Sigmoid colon (tissue), 7 donors: ENCODE measurements around the gene KRT76. TPM values are rescaled to one million over a fixed set of nuclear protein-coding genes. Genes with fewer than 3 reads are reported as not detected.

ENCODE experiments used
- DNase-seq: peaks from one replicate; pipeline ENCODE4 v3.0.0-alpha.2; 2019
- H3K27ac ChIP-seq, 4 donors: fragments of 200-600 bp; sonication (generic); one replicate each; pipeline ENCODE4 v1.5.1; 2016 to 2019; ENCODE audit warnings: mild to moderate bottlenecking in 1 of 4
- H3K27me3 ChIP-seq, 3 donors: fragments of 200-600 bp; sonication (generic); one replicate each; pipeline ENCODE4 v1.5.1; 2019; ENCODE audit warnings: mild to moderate bottlenecking in 1 of 3
- H3K36me3 ChIP-seq, 4 donors: fragments of 200-600 bp; sonication (generic); one replicate each; pipeline ENCODE4 v1.5.1; 2016 to 2019
- H3K4me1 ChIP-seq, 4 donors: fragments of 200-600 bp; sonication (generic); one replicate each; pipeline ENCODE4 v1.5.1; 2017 to 2019
- H3K4me3 ChIP-seq, 4 donors: fragments of 200-600 bp; sonication (generic); one replicate each; pipeline ENCODE4 v1.5.1; 2017 to 2019; ENCODE audit warnings: mild to moderate bottlenecking in 2 of 4, moderate library complexity in 1 of 4
- H3K9me3 ChIP-seq, 4 donors: fragments of 200-600 bp in 3 of 4; sonication (generic) in 3 of 4; one replicate each; pipeline versions ENCODE4 v1.5.1 to v1.6.1; 2013 to 2019
- CTCF ChIP-seq, 4 experiments: fragments of 450-650 bp in 3 of 4; fragments of 200-600 bp in 1 of 4; IDR thresholded peaks; one replicate each; pipeline ENCODE4 v1.5.1; 2016 to 2019; ENCODE audit warnings: antibody characterized with exemption in 4 of 4, mild to moderate bottlenecking in 3 of 4, moderate library complexity in 2 of 4
- EP300 ChIP-seq, 4 donors: sonication (generic); formaldehyde crosslinking; IDR thresholded peaks; one replicate each; pipeline ENCODE4 v1.6.1; 2017; ENCODE audit warnings: antibody characterized with exemption in 4 of 4
- POLR2A ChIP-seq, 2 donors: fragments of 450-650 bp; IDR thresholded peaks; one replicate each; pipeline ENCODE4 v1.6.1; 2016; ENCODE audit warnings: antibody characterized with exemption in 2 of 2, mild to moderate bottlenecking in 2 of 2, moderate library complexity in 2 of 2
- POLR2AphosphoS5 ChIP-seq, 4 donors: sonication (generic); formaldehyde crosslinking; IDR thresholded peaks; one replicate each; pipeline ENCODE4 v1.6.1; 2017; ENCODE audit warnings: antibody characterized with exemption in 4 of 4
- WGBS, 2 donors: extraction: QIAGEN DNeasy Blood & Tissue Kit; methylation state at CpG; one replicate each; pipeline ENCODE4 v1.1.7; 2013; 5-methylcytosine and 5-hydroxymethylcytosine counted together
- intact Hi-C: fragments of 100-400 bp; cut with DNase I; formaldehyde crosslinking; loops from one replicate; pipeline ENCODE4 v1.15.1; 2023
- polyA plus RNA-seq, 3 donors: library from polyadenylated mRNA; stranded (reverse); fragments of 200-250 nt; gene quantifications; one replicate each; pipeline ENCODE4 v1.2.3, GENCODE V29; 2013
- total RNA-seq, 4 donors: library from RNA; depleted of rRNA; stranded (reverse); fragments of >200 nt; gene quantifications; one replicate each; pipeline ENCODE4 v1.1.0, GENCODE V29; 2016
- donor health status: healthy with polysubstance abuse.
- donor health status: Bipolar disorder and iron deficiency.
- donor health status: healthy.

Gene KRT76
- total and polyA plus RNA-seq, 7 donors = not detected

GRCh38 chr12:52805000-52805399, 27.9 kb upstream of the KRT76 start:
- Histone ChIP-seq H3K27me3 (no peaks in the 10 kb centered on the region), H3K9me3 (no peaks in the 10 kb centered on the region), H3K36me3 (no peaks in the 10 kb centered on the region), H3K4me1 (no peaks in the 10 kb centered on the region), H3K4me3 (no peak overlapping the region), H3K27ac (no peak overlapping the region)
- TF ChIP-seq CTCF (IDR thresholded peaks at IDR 0.05) = no peak
- TF ChIP-seq POLR2AphosphoS5 (IDR thresholded peaks at IDR 0.05) = no peak
- TF ChIP-seq POLR2A (IDR thresholded peaks at IDR 0.05) = no peak
- no peak for TF ChIP-seq EP300 (IDR thresholded peaks at IDR 0.05)
- intact Hi-C loops = no loop called here
- DNase-seq = no peak
- 39 to 40% methylated on average over 1 of the region's 1 CpG for WGBS, 2 donors

GRCh38 chr12:52802442-52802841, 25.3 kb upstream of the KRT76 start:
- intact Hi-C loops = no loop called here
- Histone ChIP-seq H3K9me3 (no peaks in the 10 kb centered on the region), H3K4me1 (no peaks in the 10 kb centered on the region), H3K4me3 (no peak overlapping the region), H3K27me3 (no peaks in the 10 kb centered on the region), H3K36me3 (no peaks in the 10 kb centered on the region), H3K27ac (no peak overlapping the region)
- WGBS, 2 donors = 65 to 81% methylated on average over 6 of the region's 6 CpGs
- TF ChIP-seq POLR2AphosphoS5 (IDR thresholded peaks at IDR 0.05) = no peak
- TF ChIP-seq EP300 (IDR thresholded peaks at IDR 0.05) = no peak
- TF ChIP-seq POLR2A (IDR thresholded peaks at IDR 0.05) = no peak
- no peak for TF ChIP-seq CTCF (IDR thresholded peaks at IDR 0.05)
- DNase-seq = no peak

GRCh38 chr12:52801773-52802172, 24.6 kb upstream of the KRT76 start:
- H3K27me3 ChIP-seq = no peaks in the 10 kb centered on the region
- no peak overlapping the region for H3K4me3 ChIP-seq
- TF ChIP-seq POLR2AphosphoS5 (IDR thresholded peaks at IDR 0.05) (no peak), CTCF (IDR thresholded peaks at IDR 0.05) (no peak), EP300 (IDR thresholded peaks at IDR 0.05) (no peak), POLR2A (IDR thresholded peaks at IDR 0.05) (no peak)
- no peak overlapping the region for H3K27ac ChIP-seq
- intact Hi-C loops = no loop called here
- 36 to 67% methylated on average over 3 of the region's 3 CpGs for WGBS, 2 donors
- no peaks in the 10 kb centered on the region for H3K36me3 ChIP-seq
- no peaks in the 10 kb centered on the region for H3K4me1 ChIP-seq
- no peak for DNase-seq
- no peaks in the 10 kb centered on the region for H3K9me3 ChIP-seq

GRCh38 chr12:52800259-52800917, 23.2 kb upstream of the KRT76 start:
- intact Hi-C loops = no loop called here
- Histone ChIP-seq H3K27me3 (no peaks in the 10 kb centered on the region), H3K27ac (no peak overlapping the region), H3K9me3 (no peaks in the 10 kb centered on the region), H3K36me3 (no peaks in the 10 kb centered on the region), H3K4me1 (no peaks in the 10 kb centered on the region), H3K4me3 (no peak overlapping the region)
- WGBS, 2 donors = 5 to 53% methylated on average over 1 of the region's 1 CpG
- TF ChIP-seq EP300 (IDR thresholded peaks at IDR 0.05) = no peak
- no peak for TF ChIP-seq POLR2A (IDR thresholded peaks at IDR 0.05)
- no peak for TF ChIP-seq CTCF (IDR thresholded peaks at IDR 0.05)
- no peak for TF ChIP-seq POLR2AphosphoS5 (IDR thresholded peaks at IDR 0.05)
- no peak for DNase-seq
